Measurements from ENCODE around the gene LRRIQ4.

DNA sequence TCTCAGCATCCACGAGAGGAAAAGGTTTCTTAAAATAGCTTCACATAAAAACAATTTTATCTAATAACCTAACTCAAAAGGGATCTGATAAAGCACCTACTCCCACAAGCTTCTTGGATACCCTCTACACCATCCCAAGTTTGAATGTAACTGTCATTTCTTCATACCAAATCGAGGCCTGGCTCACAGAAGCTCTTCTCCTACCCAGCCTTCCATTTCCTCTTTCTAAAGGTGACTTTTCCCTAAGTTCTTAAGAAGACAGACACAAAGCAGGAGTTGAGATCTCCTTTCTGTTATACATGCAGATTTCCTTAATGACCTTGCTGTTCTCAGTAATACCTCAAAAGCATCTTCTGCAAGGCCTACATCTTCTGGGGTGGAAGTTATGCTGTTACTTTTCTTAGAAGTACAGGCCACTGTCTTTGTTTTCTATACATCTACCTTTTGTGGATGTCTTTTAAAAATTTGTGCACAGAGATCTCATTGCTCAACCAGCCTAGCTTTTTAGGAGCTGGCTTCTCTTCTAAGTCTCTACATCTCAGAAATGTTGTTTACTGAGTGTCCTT lies 3.4 kb upstream of the LRRIQ4 start:
- TF ChIP-seq FOXA1 (IDR thresholded peaks at IDR 0.05) (no peak), ZNF384 (IDR thresholded peaks at IDR 0.05) (no peak), SUZ12 (IDR thresholded peaks at IDR 0.05) (no peak), NFRKB (IDR thresholded peaks at IDR 0.05) (no peak), FOXM1 (IDR thresholded peaks at IDR 0.05; ENCODE audit: borderline replicate concordance) (no peak), ARNT (IDR thresholded peaks at IDR 0.05) (no peak), TARDBP (IDR thresholded peaks at IDR 0.05) (no peak)

Measured in HEK293T (cell line).